SK-N-MC (cell line): ENCODE results near the gene CNP.
A peak's percentile ranks its signal among the peaks of the same experiment; 100 is the strongest.

ENCODE experiments used
- DNase-seq: peaks from one replicate; pipeline ENCODE4 v3.0.0-alpha.2; 2011; ENCODE audit warnings: low read depth, low spot score
- H3K27ac ChIP-seq: fragments of 200-600 bp; sonication (generic); 2 replicates; pipeline ENCODE4 v1.5.1; 2016; ENCODE audit warnings: mixed run types
- H3K36me3 ChIP-seq: fragments of 200-600 bp; sonication (generic); 2 replicates; pipeline ENCODE4 v1.6.1; 2017; ENCODE audit warnings: antibody characterized with exemption, low read length, mixed read lengths; ENCODE audit not compliant: insufficient read depth
- H3K4me3 ChIP-seq: fragments of 200-600 bp; sonication (generic); 2 replicates; pipeline ENCODE4 v1.5.1; 2016
- H3K9ac ChIP-seq: fragments of 200-600 bp; sonication (generic); 2 replicates; pipeline ENCODE4 v1.8.0; 2017; ENCODE audit warnings: mixed run types, mixed read lengths; ENCODE audit not compliant: insufficient read length
- H3K9me3 ChIP-seq: fragments of 200-600 bp; sonication (generic); 2 replicates; pipeline ENCODE4 v1.6.1; 2017; ENCODE audit warnings: low read depth, mild to moderate bottlenecking, antibody characterized with exemption, low read length, moderate library complexity, mixed read lengths
- EZH2 ChIP-seq: fragments of 200-600 bp; sonication (generic); IDR thresholded peaks from one replicate; pipeline ENCODE4 v1.6.1; 2017; ENCODE audit warnings: antibody characterized with exemption
- FOXP2 ChIP-seq: optimal IDR thresholded peaks from 2 replicates; pipeline ENCODE3; 2011; ENCODE audit warnings: mild to moderate bottlenecking, moderate library complexity; ENCODE audit not compliant: insufficient read depth; ENCODE audit errors: extremely low read length, control extremely low read depth
- POLR2AphosphoS5 ChIP-seq: IDR thresholded peaks from 2 replicates; pipeline ENCODE4 v1.6.1; 2012; ENCODE audit warnings: mild to moderate bottlenecking, low read depth, low read length, borderline replicate concordance

CNP gene

GRCh38 chr17:41957031-41957868, 9.3 kb upstream of the CNP start:
- DNase-seq = no peak
- Histone ChIP-seq H3K27ac (0 out of 2 replicates have a peak overlapping the region, but pooled peaks have one; percentile 26), H3K9me3 (no peaks in the 10 kb centered on the region), H3K36me3 (no peaks in the 10 kb centered on the region), H3K4me3 (peak overlapping the region; percentile 14; the same call in 1 of the 2 replicates), H3K9ac (no peak overlapping the region)
- TF ChIP-seq POLR2AphosphoS5 (no peak), FOXP2 (no peak), EZH2 (no peak)

DNA sequence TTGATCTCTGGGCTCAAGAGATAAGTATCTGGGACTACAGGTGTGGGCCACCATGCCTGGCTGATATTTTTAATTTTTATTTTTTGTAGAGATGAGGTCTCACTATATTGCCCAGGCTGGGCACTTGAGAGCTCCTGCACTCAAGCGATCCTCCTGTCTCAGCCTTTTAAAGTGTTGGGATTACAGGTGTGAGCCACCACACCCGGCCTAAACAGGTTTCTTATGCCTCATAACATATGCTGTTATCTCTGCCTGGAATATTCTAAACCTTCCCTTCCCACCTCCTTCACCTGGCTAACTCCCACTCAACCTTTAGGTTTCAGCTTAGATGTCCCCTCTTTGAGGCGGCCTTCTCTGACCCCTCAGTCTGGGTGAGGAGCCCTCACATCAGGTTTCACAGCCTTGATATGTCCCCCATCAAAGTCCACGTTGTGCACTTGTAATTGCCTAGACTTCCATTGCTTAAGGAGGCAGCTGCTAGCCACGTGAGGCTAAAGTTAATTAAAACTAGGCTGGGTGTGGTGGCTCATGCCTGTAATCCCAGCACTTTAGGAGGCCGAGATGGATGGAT, 8.6 kb upstream of the CNP start:
- Histone ChIP-seq H3K9ac (no peak overlapping the region), H3K36me3 (no peaks in the 10 kb centered on the region), H3K27ac (no peak overlapping the region), H3K9me3 (no peaks in the 10 kb centered on the region), H3K4me3 (no peak overlapping the region)
- TF ChIP-seq POLR2AphosphoS5 = no peak
- TF ChIP-seq EZH2 = no peak
- TF ChIP-seq FOXP2 = no peak
- no peak for DNase-seq

GRCh38 chr17:41959030-41959335, 7.6 kb upstream of the CNP start:
- H3K4me3 ChIP-seq = no peak overlapping the region
- no peak overlapping the region for H3K27ac ChIP-seq
- no peak for TF ChIP-seq POLR2AphosphoS5
- TF ChIP-seq EZH2 = no peak
- TF ChIP-seq FOXP2 = no peak

GRCh38 chr17:41959336-41960095, 7.1 kb upstream of the CNP start:
- Histone ChIP-seq H3K27ac (no peak overlapping the region), H3K4me3 (no peak overlapping the region)
- no peak for DNase-seq

More at GRCh38 chr17:41959030-41959335, 7.6 kb upstream of the CNP start:
- no peaks in the 10 kb centered on the region for H3K36me3 ChIP-seq
- no peak for DNase-seq
- no peak overlapping the region for H3K9ac ChIP-seq
- no peaks in the 10 kb centered on the region for H3K9me3 ChIP-seq

GRCh38 chr17:41962111-41962510, 4.5 kb upstream of the CNP start:
- Histone ChIP-seq H3K36me3 (no peaks in the 10 kb centered on the region), H3K9me3 (no peaks in the 10 kb centered on the region), H3K27ac (no peak overlapping the region), H3K9ac (no peak overlapping the region), H3K4me3 (no peak overlapping the region)
- TF ChIP-seq FOXP2 (no peak), EZH2 (no peak), POLR2AphosphoS5 (no peak)
- no peak for DNase-seq

More at GRCh38 chr17:41959336-41960095, 7.1 kb upstream of the CNP start:
- Histone ChIP-seq H3K9ac (no peak overlapping the region), H3K36me3 (no peaks in the 10 kb centered on the region), H3K9me3 (no peaks in the 10 kb centered on the region)
- no peak for TF ChIP-seq EZH2
- TF ChIP-seq POLR2AphosphoS5 = no peak
- no peak for TF ChIP-seq FOXP2

- Histone ChIP-seq H3K36me3 (peaks cover 2% of the 10 kb centered on the region; the same call in 1 of the 2 replicates), H3K9me3 (no peaks in the 10 kb centered on the region), H3K9ac (no peak overlapping the region), H3K27ac (no peak overlapping the region), H3K4me3 (no peak overlapping the region)
- no peak for TF ChIP-seq FOXP2
- no peak for TF ChIP-seq EZH2
- no peak for TF ChIP-seq POLR2AphosphoS5
- DNase-seq = no peak
Measured at GRCh38 chr17:41962768-41963434, 3.7 kb upstream of the CNP start.

- Histone ChIP-seq H3K9me3 (no peaks in the 10 kb centered on the region), H3K27ac (peak overlapping the region; percentile 79), H3K9ac (peak overlapping the region; percentile 96), H3K36me3 (peaks cover 28% of the 10 kb centered on the region; the same call in 1 of the 2 replicates), H3K4me3 (peak overlapping the region; percentile 98)
- no peak for TF ChIP-seq FOXP2
- no peak; the same call in 1 of the 2 replicates for TF ChIP-seq POLR2AphosphoS5
- no peak for TF ChIP-seq EZH2
- DNase-seq = no peak
Measured at GRCh38 chr17:41965694-41966462, 717 bp upstream of the CNP start.
